SK-N-MC (cell line): ENCODE data around the gene UQCC5.

Experiments used
- EZH2 ChIP-seq: fragments of 200-600 bp; sonication (generic); IDR thresholded peaks from one replicate; pipeline ENCODE4 v1.6.1; 2017; ENCODE audit warnings: antibody characterized with exemption
- FOXP2 ChIP-seq: optimal IDR thresholded peaks from 2 replicates; pipeline ENCODE3; 2011; ENCODE audit warnings: mild to moderate bottlenecking, moderate library complexity; ENCODE audit not compliant: insufficient read depth; ENCODE audit errors: extremely low read length, control extremely low read depth
- POLR2AphosphoS5 ChIP-seq: IDR thresholded peaks from 2 replicates; pipeline ENCODE4 v1.6.1; 2012; ENCODE audit warnings: mild to moderate bottlenecking, low read depth, low read length, borderline replicate concordance

DNA sequence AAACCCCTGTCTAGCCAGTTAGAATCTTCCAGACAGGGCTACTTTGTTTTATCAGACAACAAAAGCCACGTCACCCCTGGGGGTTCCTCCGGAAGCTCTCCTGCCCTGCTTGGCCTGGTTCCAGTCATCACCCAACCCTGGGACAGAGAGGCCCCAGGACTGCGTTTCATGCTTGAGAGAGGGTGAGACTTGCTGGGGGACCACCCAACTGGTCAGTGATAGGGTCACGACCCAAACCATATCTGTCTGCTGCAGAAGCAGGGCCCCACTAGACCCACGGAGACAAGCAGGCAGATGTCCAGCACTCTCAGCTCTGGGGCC, 3.9 kb upstream of the UQCC5 start:
- TF ChIP-seq POLR2AphosphoS5 (no peak), EZH2 (no peak), FOXP2 (no peak)
